Measurements from ENCODE around the gene LPXN. TPM values are rescaled to one million over a fixed set of nuclear protein-coding genes. Genes with fewer than 3 reads are reported as not detected.

LPXN gene
- total RNA-seq, 1 donor from 2014 or later: 6.5 TPM

- peak overlapping the region; percentile 91 for H3K27ac Mint-ChIP-seq
- peaks cover 44% of the 10 kb centered on the region for H3K4me1 Mint-ChIP-seq (ENCODE audit: low read depth)
- H3K9me3 Mint-ChIP-seq (ENCODE audit: low read depth): peaks cover 3% of the 10 kb centered on the region
- DNase-seq (ENCODE audit: low spot score, unreplicated experiment): no peak
- no peaks in the 10 kb centered on the region for H3K27me3 Mint-ChIP-seq
- peaks cover 6% of the 10 kb centered on the region for H3K36me3 Mint-ChIP-seq (ENCODE audit: insufficient read depth)
- peak overlapping the region; percentile 20 for H3K4me3 Mint-ChIP-seq (ENCODE audit: low read depth)
- no peak for TF ChIP-seq CTCF (IDR thresholded peaks at IDR 0.05; ENCODE audit: unreplicated experiment)
Measured at GRCh38 chr11:58561394-58562098, 14.1 kb downstream of the LPXN start.

- no peak for TF ChIP-seq CTCF (IDR thresholded peaks at IDR 0.05; ENCODE audit: unreplicated experiment)
- no peak for DNase-seq (ENCODE audit: low spot score, unreplicated experiment)
- H3K4me3 Mint-ChIP-seq (ENCODE audit: low read depth): peak overlapping the region; percentile 20
- peaks cover 6% of the 10 kb centered on the region for H3K36me3 Mint-ChIP-seq (ENCODE audit: insufficient read depth)
- peaks cover 44% of the 10 kb centered on the region for H3K4me1 Mint-ChIP-seq (ENCODE audit: low read depth)
- H3K9me3 Mint-ChIP-seq (ENCODE audit: low read depth): peaks cover 3% of the 10 kb centered on the region
- peak overlapping the region; percentile 91 for H3K27ac Mint-ChIP-seq
- H3K27me3 Mint-ChIP-seq: no peaks in the 10 kb centered on the region
Measured at GRCh38 chr11:58560842-58561241, 14.8 kb downstream of the LPXN start.

GRCh38 chr11:58549644-58550043, 26.0 kb downstream of the LPXN start:
- no peaks in the 10 kb centered on the region for H3K27me3 Mint-ChIP-seq
- H3K4me3 Mint-ChIP-seq (ENCODE audit: low read depth): no peak overlapping the region
- H3K36me3 Mint-ChIP-seq (ENCODE audit: insufficient read depth): peaks cover 26% of the 10 kb centered on the region
- TF ChIP-seq CTCF (IDR thresholded peaks at IDR 0.05; ENCODE audit: unreplicated experiment): no peak
- no peak overlapping the region for H3K27ac Mint-ChIP-seq
- DNase-seq (ENCODE audit: low spot score, unreplicated experiment): no peak
- H3K9me3 Mint-ChIP-seq (ENCODE audit: low read depth): no peaks in the 10 kb centered on the region
- peaks cover 2% of the 10 kb centered on the region for H3K4me1 Mint-ChIP-seq (ENCODE audit: low read depth)

GRCh38 chr11:58546841-58547240, 28.8 kb downstream of the LPXN start:
- peaks cover 2% of the 10 kb centered on the region for H3K4me1 Mint-ChIP-seq (ENCODE audit: low read depth)
- H3K4me3 Mint-ChIP-seq (ENCODE audit: low read depth): no peak overlapping the region
- no peak overlapping the region for H3K27ac Mint-ChIP-seq
- H3K9me3 Mint-ChIP-seq (ENCODE audit: low read depth): no peaks in the 10 kb centered on the region
- H3K36me3 Mint-ChIP-seq (ENCODE audit: insufficient read depth): peaks cover 19% of the 10 kb centered on the region
- DNase-seq (ENCODE audit: low spot score, unreplicated experiment): no peak
- no peak for TF ChIP-seq CTCF (IDR thresholded peaks at IDR 0.05; ENCODE audit: unreplicated experiment)
- H3K27me3 Mint-ChIP-seq: no peaks in the 10 kb centered on the region

GRCh38 chr11:58531865-58532341, 43.8 kb downstream of the LPXN start:
- peaks cover 25% of the 10 kb centered on the region for H3K9me3 Mint-ChIP-seq (ENCODE audit: low read depth)
- no peaks in the 10 kb centered on the region for H3K4me1 Mint-ChIP-seq (ENCODE audit: low read depth)
- H3K27ac Mint-ChIP-seq: no peak overlapping the region
- no peak overlapping the region for H3K4me3 Mint-ChIP-seq (ENCODE audit: low read depth)
- no peaks in the 10 kb centered on the region for H3K27me3 Mint-ChIP-seq
- no peak for TF ChIP-seq CTCF (IDR thresholded peaks at IDR 0.05; ENCODE audit: unreplicated experiment)
- no peak for DNase-seq (ENCODE audit: low spot score, unreplicated experiment)
- H3K36me3 Mint-ChIP-seq (ENCODE audit: insufficient read depth): peaks cover 34% of the 10 kb centered on the region

All from progenitor cell of endocrine pancreas (in vitro differentiated cells).